Measurements from ENCODE around the gene F12. TPM values are rescaled to one million over a fixed set of nuclear protein-coding genes. Genes with fewer than 3 reads are reported as not detected.
A peak's percentile ranks its signal among the peaks of the same experiment; 100 is the strongest.

The F12 gene
- polyA plus RNA-seq, 1 of the 3 experiments (the other 2 are of a cell fraction) = 4.3 TPM

- Histone ChIP-seq H3K9ac (no peak within 1 kb of the TSS), H3K36me3 (replicated peaks in 1 of 2; ENCODE audit: control insufficient read depth in 1 of 2, insufficient read depth in 2 of 2, low read length in 1 of 2) (no peaks in the 10 kb centered on the region), H3K4me2 (peak within 1 kb of the TSS; percentile 67), H3K4me3 (ENCODE audit: low read depth in 2 of 2, low read length in 1 of 2) (peak within 1 kb of the TSS in 1 of 2 experiments; percentile 13; a peak in 1 of 4 replicates), H3F3A (replicated peaks; ENCODE audit: insufficient read depth) (no peaks in the 10 kb centered on the region), H3K9me3 (no peaks in the 10 kb centered on the region), H3K9me2 (no peaks in the 10 kb centered on the region), H3K4me1 (ENCODE audit: control insufficient read depth in 1 of 2, insufficient read depth in 2 of 2, low read depth in 1 of 2, low read length in 1 of 2) (peaks cover 0 to 7% of the 10 kb centered on the region in 2 experiments; a peak in 1 of 4 replicates), H2AFZ (ENCODE audit: low read depth) (peak within 1 kb of the TSS; percentile 51; the same call in 1 of the 2 replicates), H3K27me3 (ENCODE audit: insufficient read depth) (no peaks in the 10 kb centered on the region), H3K27ac (ENCODE audit: low read depth in 2 of 2, low read length in 1 of 2) (no peak within 1 kb of the TSS), H4K20me1 (ENCODE audit: insufficient read depth) (no peaks in the 10 kb centered on the region), H3K79me2 (ENCODE audit: insufficient read depth) (no peaks in the 10 kb centered on the region)
- ChIA-PET POLR2A (no interaction called here), CTCF (interaction anchor here (1.4 to 2.2 kb wide), 2 partner anchors 40 to 46 kb away, joined by 4 to 7 read pairs; no protein-coding TSS in a partner anchor)
- TF ChIP-seq SIN3A (IDR thresholded peaks at IDR 0.05; ENCODE audit: borderline replicate concordance, low read depth, low read length) (no peak), SMC3 (IDR thresholded peaks at IDR 0.05; ENCODE audit: low read depth, low read length) (no peak), ELF1 (IDR thresholded peaks at IDR 0.05) (no peak), PBX3 (IDR thresholded peaks at IDR 0.05) (no peak), TAF1 (IDR thresholded peaks at IDR 0.05; ENCODE audit: borderline replicate concordance, low read depth, low read length) (no peak), POLR2AphosphoS5 (IDR thresholded peaks at IDR 0.05; ENCODE audit: low read depth, low read length) (no peak), FOXJ3 (CRISPR knock-in tag; IDR thresholded peaks at IDR 0.05) (no peak), USF2 (IDR thresholded peaks at IDR 0.05; ENCODE audit: borderline replicate concordance, low read depth, low read length) (no peak), CHD2 (IDR thresholded peaks at IDR 0.05; ENCODE audit: low read length, partially characterized antibody) (no peak), NRF1 (IDR thresholded peaks at IDR 0.05; ENCODE audit: low read depth, low read length) (no peak), USF1 (IDR thresholded peaks at IDR 0.05; ENCODE audit: borderline replicate concordance, low read depth) (no peak), GATA2 (CRISPR knock-in tag; IDR thresholded peaks at IDR 0.05) (no peak), RAD21 (IDR thresholded peaks at IDR 0.05; ENCODE audit: low read length) (no peak)
- no peak for DNase-seq
- WGBS (ENCODE audit: low lambda C conversion rate) = 70% methylated on average over 19 of the region's 37 CpGs
These were observed 51.7 kb downstream of the F12 start, which contains the start of gene RGS14 for GRCh38 chr5:177357459-177358351. TSS of gene RGS14 (plus strand) at chr5:177357924. CDS start at chr5:177358025, 101 bp downstream.

- Histone ChIP-seq H3K9me2 (no peaks in the 10 kb centered on the region), H3K27me3 (ENCODE audit: insufficient read depth) (no peaks in the 10 kb centered on the region), H2AFZ (ENCODE audit: low read depth) (no peak overlapping the region), H4K20me1 (ENCODE audit: insufficient read depth) (no peaks in the 10 kb centered on the region), H3K27ac (ENCODE audit: low read depth in 2 of 2, low read length in 1 of 2) (no peak overlapping the region), H3K79me2 (ENCODE audit: insufficient read depth) (no peaks in the 10 kb centered on the region), H3F3A (replicated peaks; ENCODE audit: insufficient read depth) (no peaks in the 10 kb centered on the region), H3K9me3 (no peaks in the 10 kb centered on the region), H3K4me1 (ENCODE audit: control insufficient read depth in 1 of 2, insufficient read depth in 2 of 2, low read depth in 1 of 2, low read length in 1 of 2) (peaks cover 0 to 8% of the 10 kb centered on the region in 2 experiments; a peak in 1 of 4 replicates), H3K4me2 (no peak overlapping the region), H3K36me3 (replicated peaks in 1 of 2; ENCODE audit: control insufficient read depth in 1 of 2, insufficient read depth in 2 of 2, low read length in 1 of 2) (no peaks in the 10 kb centered on the region), H3K9ac (no peak overlapping the region), H3K4me3 (ENCODE audit: low read depth in 2 of 2, low read length in 1 of 2) (no peak overlapping the region)
- no peak for DNase-seq
- CTCF ChIA-PET = interaction anchor here (2.2 kb wide), 1 partner anchor 39 kb away, joined by 7 read pairs; no protein-coding TSS in a partner anchor
- 94% methylated on average over 4 of the region's 5 CpGs for WGBS (ENCODE audit: low lambda C conversion rate)
- POLR2A ChIA-PET = no interaction called here
- TF ChIP-seq TAF1 (IDR thresholded peaks at IDR 0.05; ENCODE audit: borderline replicate concordance, low read depth, low read length) = no peak
- no peak for TF ChIP-seq FOXM1 (IDR thresholded peaks at IDR 0.05; ENCODE audit: low read depth)
- no peak for TF ChIP-seq USF2 (IDR thresholded peaks at IDR 0.05; ENCODE audit: borderline replicate concordance, low read depth, low read length)
- no peak for TF ChIP-seq TCF12 (IDR thresholded peaks at IDR 0.05)
- no peak for TF ChIP-seq RFX5 (IDR thresholded peaks at IDR 0.05; ENCODE audit: low read length)
- TF ChIP-seq MEF2A (IDR thresholded peaks at IDR 0.05; ENCODE audit: borderline replicate concordance, low read depth) = no peak
- no peak for TF ChIP-seq ZBTB33 (IDR thresholded peaks at IDR 0.05; ENCODE audit: borderline replicate concordance, low read depth)
- no peak for TF ChIP-seq GABPA (IDR thresholded peaks at IDR 0.05; ENCODE audit: low read depth)
- TF ChIP-seq TEAD4 (IDR thresholded peaks at IDR 0.05; ENCODE audit: borderline replicate concordance, insufficient read depth) = no peak
- no peak for TF ChIP-seq GATA2 (CRISPR knock-in tag; IDR thresholded peaks at IDR 0.05)
- TF ChIP-seq CHD2 (IDR thresholded peaks at IDR 0.05; ENCODE audit: low read length, partially characterized antibody) = no peak
- TF ChIP-seq SIN3A (IDR thresholded peaks at IDR 0.05; ENCODE audit: borderline replicate concordance, low read depth, low read length) = no peak
- no peak for TF ChIP-seq NFIC (IDR thresholded peaks at IDR 0.05; ENCODE audit: borderline replicate concordance)
These were observed 52.3 kb downstream of the F12 start for GRCh38 chr5:177357146-177357458.
